ENCODE results near the gene VWA5B2. TPM values are rescaled to one million over a fixed set of nuclear protein-coding genes. Genes with fewer than 3 reads are reported as not detected.

Gene VWA5B2
- total and polyA plus RNA-seq, 2 experiments from 2014 or later: 0.66 TPM; not detected in 1

DNA sequence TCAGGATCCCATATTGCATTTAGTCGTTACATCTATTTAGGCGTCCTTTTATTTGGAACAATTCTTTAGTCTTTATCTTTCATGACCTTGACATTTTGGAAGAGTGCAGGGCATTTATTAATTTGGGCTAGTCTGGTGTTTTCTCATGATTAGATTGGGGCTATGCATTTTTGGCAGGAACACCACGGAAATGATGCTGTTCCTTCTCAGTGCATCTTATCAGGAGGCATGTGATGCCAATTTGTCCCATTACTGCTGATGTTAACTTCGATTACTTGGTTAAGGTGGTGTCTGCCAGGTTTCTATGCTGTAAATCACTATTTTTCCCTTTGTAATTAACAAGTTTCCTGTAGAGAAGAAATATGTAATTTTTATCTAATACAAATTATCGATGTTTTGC lies 18.1 kb upstream of the VWA5B2 start (continued):
- no peak for TF ChIP-seq ZNF462 (CRISPR knock-in tag; IDR thresholded peaks at IDR 0.05)

GRCh38 chr3:184211718-184212117 lies 17.7 kb upstream of the VWA5B2 start:
- Mint-ChIP-seq H3K27ac (no peak overlapping the region), H3K9me3 (no peaks in the 10 kb centered on the region), H3K4me3 (no peak overlapping the region), H3K4me1 (no peaks in the 10 kb centered on the region), H3K27me3 (ENCODE audit: insufficient read depth, low read depth, poor library complexity) (peaks cover 6% of the 10 kb centered on the region), H3K36me3 (ENCODE audit: low read depth) (no peaks in the 10 kb centered on the region)
- H3K27ac ChIP-seq (ENCODE audit: low read depth): no peak overlapping the region
- no peak overlapping the region for H2AFZ ChIP-seq
- H4K20me1 ChIP-seq (replicated peaks; ENCODE audit: insufficient read depth): 0 out of 2 replicates have a peak, but pooled peaks cover 5% of the 10 kb centered on the region
- H3K9me2 ChIP-seq (ENCODE audit: insufficient read depth): no peaks in the 10 kb centered on the region
- ATAC-seq (no peak), DNase-seq (ENCODE audit: low spot score) (no peak)
- H3K4me1 ChIP-seq (ENCODE audit: insufficient read depth): no peaks in the 10 kb centered on the region
- no peaks in the 10 kb centered on the region for H3K79me2 ChIP-seq (replicated peaks; ENCODE audit: insufficient read depth)
- H3K27me3 ChIP-seq (ENCODE audit: insufficient read depth): no peaks in the 10 kb centered on the region
- H3K4me3 ChIP-seq: no peak overlapping the region
- no peak overlapping the region for H3K4me2 ChIP-seq
- H3K36me3 ChIP-seq (ENCODE audit: insufficient read depth): no peaks in the 10 kb centered on the region
- no peaks in the 10 kb centered on the region for H3F3A ChIP-seq (replicated peaks; ENCODE audit: low read depth)
- TF ChIP-seq JUNB (IDR thresholded peaks at IDR 0.05; ENCODE audit: unreplicated experiment): no peak
- TF ChIP-seq ZNF331 (CRISPR knock-in tag; IDR thresholded peaks at IDR 0.05; ENCODE audit: low read depth): no peak
- TF ChIP-seq EZH2 (IDR thresholded peaks at IDR 0.05; ENCODE audit: low read depth, unreplicated experiment): no peak
- TF ChIP-seq STAT1 (IDR thresholded peaks at IDR 0.05; ENCODE audit: unreplicated experiment): no peak
- no peak for TF ChIP-seq NANOG (IDR thresholded peaks at IDR 0.05; ENCODE audit: borderline replicate concordance)
- TF ChIP-seq ZNF462 (CRISPR knock-in tag; IDR thresholded peaks at IDR 0.05): no peak
